Cardiac muscle cell (in vitro differentiated cells and primary cell): ENCODE data around the gene GUCA2B. TPM values are rescaled to one million over a fixed set of nuclear protein-coding genes. Genes with fewer than 3 reads are reported as not detected.

ENCODE experiments used
- DNase-seq, 2 donors: peaks; one replicate each; pipeline versions ENCODE4 v3.0.0 to v3.0.0-alpha.2; 2010 to 2017; ENCODE audit warnings: low read depth in 1 of 2, low spot score in 1 of 2
- H3K27ac ChIP-seq: fragments of 200-600 bp; sonication (generic); 2 replicates; pipeline ENCODE4 v1.5.1; 2016
- H3K27me3 ChIP-seq: fragments of 200-600 bp; sonication (generic); 2 replicates; pipeline ENCODE4 v1.6.0; 2016; ENCODE audit warnings: control low read depth
- H3K36me3 ChIP-seq: fragments of 200-600 bp; sonication (generic); 2 replicates; pipeline ENCODE4 v1.5.1; 2016; ENCODE audit warnings: control low read depth
- H3K4me1 ChIP-seq: fragments of 200-600 bp; sonication (generic); 2 replicates; pipeline ENCODE4 v1.8.1; 2017; ENCODE audit warnings: low read depth, mild to moderate bottlenecking, mixed run types
- H3K4me3 ChIP-seq: fragments of 200-600 bp; sonication (generic); 2 replicates; pipeline ENCODE4 v1.5.1; 2016; ENCODE audit warnings: mild to moderate bottlenecking
- H3K9me3 ChIP-seq: fragments of 200-600 bp; sonication (generic); 2 replicates; pipeline ENCODE4 v1.5.1; 2017; ENCODE audit warnings: low read depth, mild to moderate bottlenecking, control low read depth
- CTCF ChIP-seq: IDR thresholded peaks from 2 replicates; pipeline ENCODE4 v1.5.1; 2012; ENCODE audit warnings: low read depth, mild to moderate bottlenecking, low read length
- polyA plus RNA-seq: library from polyadenylated mRNA; unstranded; fragments of >200 nt; fragmentation: Nextera tagmentation; extraction: Ambion mirVana; gene quantifications from 2 replicates; pipeline ENCODE4 v1.2.1, GENCODE V29; 2016
- total RNA-seq: library from RNA; depleted of rRNA; stranded (reverse); fragments of >200 nt; gene quantifications from 2 replicates; pipeline ENCODE4 v1.2.3, GENCODE V29; 2016

GUCA2B gene
- total and polyA plus RNA-seq, 2 experiments from 2014 or later: not detected

GRCh38 chr1:42163536-42164503 lies 10.6 kb downstream of the GUCA2B start:
- DNase-seq: no peak
- peaks cover 7% of the 10 kb centered on the region for H3K4me1 ChIP-seq
- no peak overlapping the region for H3K4me3 ChIP-seq
- no peak for TF ChIP-seq CTCF
- no peaks in the 10 kb centered on the region for H3K36me3 ChIP-seq
- no peak overlapping the region for H3K27ac ChIP-seq
- H3K9me3 ChIP-seq: no peaks in the 10 kb centered on the region
- H3K27me3 ChIP-seq: no peaks in the 10 kb centered on the region

- no peak for TF ChIP-seq CTCF
- peaks cover 7% of the 10 kb centered on the region for H3K4me1 ChIP-seq
Measured at GRCh38 chr1:42164551-42165420, 11.6 kb downstream of the GUCA2B start, which contains the start of gene GUCA2A. TSS of gene GUCA2A (minus strand) at chr1:42164745. CDS start at chr1:42164712, 33 bp downstream.

GRCh38 chr1:42165511-42166210 lies 12.5 kb downstream of the GUCA2B start:
- peak; percentile 38 to 74 for DNase-seq
- Histone ChIP-seq H3K4me3 (no peak overlapping the region), H3K4me1 (peaks cover 7% of the 10 kb centered on the region), H3K9me3 (no peaks in the 10 kb centered on the region), H3K27me3 (no peaks in the 10 kb centered on the region), H3K27ac (no peak overlapping the region), H3K36me3 (no peaks in the 10 kb centered on the region)
- no peak for TF ChIP-seq CTCF

More at GRCh38 chr1:42164551-42165420, 11.6 kb downstream of the GUCA2B start, which contains the start of gene GUCA2A:
- H3K36me3 ChIP-seq: no peaks in the 10 kb centered on the region
- no peak within 1 kb of the TSS for H3K27ac ChIP-seq
- no peak for DNase-seq
- no peak within 1 kb of the TSS for H3K4me3 ChIP-seq
- no peaks in the 10 kb centered on the region for H3K27me3 ChIP-seq
- H3K9me3 ChIP-seq: no peaks in the 10 kb centered on the region

- Histone ChIP-seq H3K27ac (no peak overlapping the region), H3K4me3 (no peak overlapping the region), H3K9me3 (no peaks in the 10 kb centered on the region), H3K36me3 (no peaks in the 10 kb centered on the region), H3K4me1 (peaks cover 7% of the 10 kb centered on the region), H3K27me3 (no peaks in the 10 kb centered on the region)
- TF ChIP-seq CTCF: no peak
- DNase-seq: no peak
Measured at GRCh38 chr1:42167611-42168390, 14.6 kb downstream of the GUCA2B start.
